SK-N-SH treated with all-trans-retinoic acid at 6 μM for 48 hours (cell line): ENCODE results near the gene MRPL53.
"Not testable (repeated sequence)": the region's sequence is repeated elsewhere in the genome, so short reads cannot be mapped to it uniquely, and the experiment has no call there.

Experiments
- ATAC-seq: fragments of 200-7000 bp; cut with Tn5 transposase; 3 replicates; pipeline ENCODE4 v1.9.1; 2020; ENCODE audit warnings: mild to moderate bottlenecking, moderate library complexity
- ARNTL ChIP-seq: fragments of 450-650 bp; formaldehyde crosslinking; IDR thresholded peaks from 2 replicates; pipeline ENCODE4 v1.5.0; 2020; ENCODE audit warnings: low read depth, mild to moderate bottlenecking, moderate library complexity, borderline replicate concordance
- BACH2 ChIP-seq: fragments of 250-450 bp; sonication (Bioruptor Pico); IDR thresholded peaks from 2 replicates; pipeline ENCODE4 v1.9.0; 2021; ENCODE audit warnings: mild to moderate bottlenecking, borderline replicate concordance
- CSDC2 ChIP-seq: fragments of 250-450 bp; sonication (Bioruptor Pico); IDR thresholded peaks from 2 replicates; pipeline ENCODE4 v1.5.0; 2020; ENCODE audit warnings: mild to moderate bottlenecking, moderate library complexity
- ESRRG ChIP-seq: fragments of 250-450 bp; sonication (Bioruptor Pico); IDR thresholded peaks from 2 replicates; pipeline ENCODE4 v1.6.1; 2021; ENCODE audit warnings: mild to moderate bottlenecking
- GLIS3 ChIP-seq: fragments of 250-450 bp; sonication (Bioruptor Pico); IDR thresholded peaks from 2 replicates; pipeline ENCODE4 v1.5.0; 2020; ENCODE audit warnings: mild to moderate bottlenecking, moderate library complexity
- ISL1 ChIP-seq: fragments of 250-450 bp; sonication (Bioruptor Pico); IDR thresholded peaks from 2 replicates; pipeline ENCODE4 v2.1.2; 2022; ENCODE audit warnings: mild to moderate bottlenecking, moderate library complexity
- PATZ1 ChIP-seq: fragments of 250-450 bp; sonication (Bioruptor Pico); IDR thresholded peaks from 2 replicates; pipeline ENCODE4 v1.8.0; 2020; ENCODE audit warnings: mild to moderate bottlenecking, moderate library complexity, borderline replicate concordance
- PPARA ChIP-seq: fragments of 250-450 bp; sonication (Bioruptor Pico); IDR thresholded peaks from 2 replicates; pipeline ENCODE4 v1.5.0; 2020; ENCODE audit warnings: mild to moderate bottlenecking, borderline replicate concordance
- SNAI2 ChIP-seq: fragments of 250-450 bp; sonication (Bioruptor Pico); IDR thresholded peaks from 2 replicates; pipeline ENCODE4 v1.5.0; 2020; ENCODE audit warnings: mild to moderate bottlenecking, moderate library complexity
- TCF4 ChIP-seq: fragments of 250-450 bp; sonication (Bioruptor Pico); IDR thresholded peaks from 2 replicates; pipeline ENCODE4 v1.8.0; 2021; ENCODE audit warnings: mild to moderate bottlenecking, moderate library complexity, borderline replicate concordance
- ZC3H10 ChIP-seq: fragments of 250-450 bp; sonication (Bioruptor Pico); IDR thresholded peaks from 2 replicates; pipeline ENCODE4 v1.5.1; 2021; ENCODE audit warnings: mild to moderate bottlenecking, moderate library complexity
- ZFP3 ChIP-seq: fragments of 250-450 bp; sonication (Bioruptor Pico); IDR thresholded peaks from 2 replicates; pipeline ENCODE4 v1.5.0; 2020; ENCODE audit warnings: mild to moderate bottlenecking, moderate library complexity
- ZFP30 ChIP-seq: fragments of 450-650 bp; formaldehyde crosslinking; IDR thresholded peaks from 2 replicates; pipeline ENCODE4 v1.5.0; 2022; ENCODE audit warnings: mild to moderate bottlenecking, moderate library complexity
- ZNF565 ChIP-seq: fragments of 450-650 bp; formaldehyde crosslinking; conservative IDR thresholded peaks from 2 replicates; pipeline ENCODE4 v1.5.0; 2020; ENCODE audit warnings: low read depth, mild to moderate bottlenecking, moderate library complexity
- ZNF70 ChIP-seq: fragments of 450-650 bp; formaldehyde crosslinking; IDR thresholded peaks from 2 replicates; pipeline ENCODE4 v1.5.0; 2020; ENCODE audit warnings: mild to moderate bottlenecking, moderate library complexity
- TF ChIP-seq, protein P1 (sequence below): fragments of 250-450 bp; sonication (Bioruptor Pico); IDR thresholded peaks from 2 replicates; pipeline ENCODE4 v1.5.1; 2020; ENCODE audit warnings: low read depth, mild to moderate bottlenecking, moderate library complexity
- TF ChIP-seq, protein P2 (sequence below): fragments of 250-450 bp; sonication (Bioruptor Pico); IDR thresholded peaks from 2 replicates; pipeline ENCODE4 v1.5.1; 2021; ENCODE audit warnings: mild to moderate bottlenecking, moderate library complexity
- TF ChIP-seq, protein P3 (sequence below): fragments of 250-450 bp; sonication (Bioruptor Pico); IDR thresholded peaks from 2 replicates; pipeline ENCODE4 v1.5.0; 2020; ENCODE audit warnings: mild to moderate bottlenecking, moderate library complexity

Gene MRPL53

DNA sequence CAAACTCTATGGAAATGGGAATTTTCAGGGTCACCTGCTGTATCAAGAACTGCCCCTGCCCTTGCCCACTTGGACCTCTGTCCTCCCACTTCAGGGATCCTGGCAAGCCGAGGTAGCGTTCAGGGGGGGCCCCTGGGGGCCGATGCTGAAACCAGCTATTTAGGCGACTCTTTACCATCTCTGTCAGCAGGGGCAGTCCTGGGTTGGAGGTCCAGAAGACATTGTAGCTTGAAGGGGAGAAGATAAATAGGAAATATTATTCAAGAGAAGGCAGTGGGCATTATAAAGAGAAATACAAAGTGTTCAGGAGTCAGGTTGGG is 9.7 kb downstream of the MRPL53 start:
- TF ChIP-seq ZFP30 (CRISPR knock-in tag), result no peak
- no peak for TF ChIP-seq ISL1
- TF ChIP-seq, protein P1, sequence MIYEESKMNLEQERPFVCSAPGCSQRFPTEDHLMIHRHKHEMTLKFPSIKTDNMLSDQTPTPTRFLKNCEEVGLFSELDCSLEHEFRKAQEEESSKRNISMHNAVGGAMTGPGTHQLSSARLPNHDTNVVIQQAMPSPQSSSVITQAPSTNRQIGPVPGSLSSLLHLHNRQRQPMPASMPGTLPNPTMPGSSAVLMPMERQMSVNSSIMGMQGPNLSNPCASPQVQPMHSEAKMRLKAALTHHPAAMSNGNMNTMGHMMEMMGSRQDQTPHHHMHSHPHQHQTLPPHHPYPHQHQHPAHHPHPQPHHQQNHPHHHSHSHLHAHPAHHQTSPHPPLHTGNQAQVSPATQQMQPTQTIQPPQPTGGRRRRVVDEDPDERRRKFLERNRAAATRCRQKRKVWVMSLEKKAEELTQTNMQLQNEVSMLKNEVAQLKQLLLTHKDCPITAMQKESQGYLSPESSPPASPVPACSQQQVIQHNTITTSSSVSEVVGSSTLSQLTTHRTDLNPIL, result no peak
- no peak for TF ChIP-seq ARNTL
- no peak for ATAC-seq

DNA sequence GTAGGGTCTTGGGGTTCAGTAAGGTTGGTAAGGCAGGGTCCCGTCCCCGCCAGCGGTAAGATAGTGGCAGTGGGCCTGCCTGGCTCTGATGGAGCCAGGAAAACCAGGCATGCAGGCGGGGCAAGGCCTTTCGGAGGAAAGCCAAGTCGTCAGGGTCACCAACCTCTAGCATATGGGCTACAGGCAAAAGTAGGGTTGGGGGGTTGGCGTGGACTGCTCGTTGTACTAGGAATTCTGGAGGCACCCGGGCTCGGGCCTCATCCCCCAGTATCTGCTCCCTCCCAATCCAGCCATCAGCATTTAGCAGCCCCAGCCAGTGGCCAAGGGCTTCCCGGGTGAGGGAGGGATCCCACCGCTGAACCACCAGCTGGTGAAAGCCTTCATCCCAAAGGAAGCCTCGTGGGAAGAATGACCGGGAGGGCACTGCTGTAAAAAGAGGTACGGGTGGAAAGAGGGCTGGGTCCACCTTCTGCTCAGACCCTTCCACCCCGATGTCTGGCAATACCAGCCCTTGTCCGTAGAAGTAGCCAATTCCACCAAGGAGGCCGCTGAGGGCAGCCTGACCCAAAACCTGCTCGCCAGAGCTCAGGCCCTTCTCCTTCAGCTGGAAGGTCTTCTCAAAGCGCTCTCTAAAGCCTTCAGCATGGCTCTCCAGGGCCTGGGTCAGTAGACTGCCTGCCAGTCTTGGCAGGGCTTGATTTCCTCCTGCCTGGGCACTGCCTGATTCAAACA is 10.3 kb downstream of the MRPL53 start:
- no peak for TF ChIP-seq ISL1
- no peak for ATAC-seq

DNA sequence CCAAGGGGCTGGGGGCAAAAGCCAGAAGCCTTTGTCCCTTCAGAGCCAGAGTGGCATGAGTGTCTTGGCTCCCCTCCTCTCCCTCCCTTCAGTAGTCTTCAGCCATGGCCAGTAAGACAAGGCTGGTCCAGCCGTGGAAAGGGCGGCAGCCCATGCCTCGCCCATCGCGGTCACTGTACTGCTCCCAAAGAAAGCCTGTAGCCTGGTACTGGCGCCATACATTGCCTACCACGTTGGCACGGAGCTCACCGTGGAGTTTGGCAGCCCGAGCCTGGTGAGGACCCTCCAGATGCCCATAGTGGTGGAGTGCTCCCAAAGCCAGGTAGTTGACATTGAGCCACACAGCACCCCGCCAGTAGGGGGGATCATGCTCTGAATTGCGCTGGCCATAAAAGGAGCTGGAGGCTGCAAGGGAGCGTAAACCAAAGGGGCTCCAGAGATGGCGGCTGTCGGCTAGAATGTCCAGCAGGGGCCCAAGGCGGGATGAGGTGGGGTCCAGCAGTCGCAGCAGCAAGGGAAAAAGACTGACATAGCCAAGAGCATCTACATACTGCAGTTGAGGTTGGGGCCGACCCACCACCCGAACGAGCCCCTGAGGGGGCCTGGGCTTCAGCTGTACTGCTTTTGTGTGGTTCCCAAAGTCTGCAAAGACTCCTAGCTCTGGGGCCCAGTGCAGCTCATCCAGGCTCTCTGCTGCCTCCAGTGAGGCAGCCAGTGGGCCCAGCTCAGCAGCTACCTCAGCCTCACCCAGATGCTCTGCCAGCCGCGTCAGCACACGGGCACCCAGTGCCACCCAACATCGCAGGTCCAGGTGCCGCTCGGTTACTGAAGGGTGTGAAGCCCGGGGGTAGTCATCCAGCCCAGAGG is 11.1 kb downstream of the MRPL53 start:
- TF ChIP-seq TCF4 (CRISPR knock-in tag), result no peak
- TF ChIP-seq GLIS3, result no peak
- TF ChIP-seq, protein P2, sequence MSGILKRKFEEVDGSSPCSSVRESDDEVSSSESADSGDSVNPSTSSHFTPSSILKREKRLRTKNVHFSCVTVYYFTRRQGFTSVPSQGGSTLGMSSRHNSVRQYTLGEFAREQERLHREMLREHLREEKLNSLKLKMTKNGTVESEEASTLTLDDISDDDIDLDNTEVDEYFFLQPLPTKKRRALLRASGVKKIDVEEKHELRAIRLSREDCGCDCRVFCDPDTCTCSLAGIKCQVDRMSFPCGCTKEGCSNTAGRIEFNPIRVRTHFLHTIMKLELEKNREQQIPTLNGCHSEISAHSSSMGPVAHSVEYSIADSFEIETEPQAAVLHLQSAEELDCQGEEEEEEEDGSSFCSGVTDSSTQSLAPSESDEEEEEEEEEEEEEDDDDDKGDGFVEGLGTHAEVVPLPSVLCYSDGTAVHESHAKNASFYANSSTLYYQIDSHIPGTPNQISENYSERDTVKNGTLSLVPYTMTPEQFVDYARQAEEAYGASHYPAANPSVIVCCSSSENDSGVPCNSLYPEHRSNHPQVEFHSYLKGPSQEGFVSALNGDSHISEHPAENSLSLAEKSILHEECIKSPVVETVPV (CRISPR knock-in tag), result no peak
- TF ChIP-seq SNAI2 (CRISPR knock-in tag), result no peak
- TF ChIP-seq ESRRG (CRISPR knock-in tag), result no peak
- no peak for TF ChIP-seq PPARA (CRISPR knock-in tag)
- TF ChIP-seq ZC3H10 (CRISPR knock-in tag), result no peak
- TF ChIP-seq, protein P3, sequence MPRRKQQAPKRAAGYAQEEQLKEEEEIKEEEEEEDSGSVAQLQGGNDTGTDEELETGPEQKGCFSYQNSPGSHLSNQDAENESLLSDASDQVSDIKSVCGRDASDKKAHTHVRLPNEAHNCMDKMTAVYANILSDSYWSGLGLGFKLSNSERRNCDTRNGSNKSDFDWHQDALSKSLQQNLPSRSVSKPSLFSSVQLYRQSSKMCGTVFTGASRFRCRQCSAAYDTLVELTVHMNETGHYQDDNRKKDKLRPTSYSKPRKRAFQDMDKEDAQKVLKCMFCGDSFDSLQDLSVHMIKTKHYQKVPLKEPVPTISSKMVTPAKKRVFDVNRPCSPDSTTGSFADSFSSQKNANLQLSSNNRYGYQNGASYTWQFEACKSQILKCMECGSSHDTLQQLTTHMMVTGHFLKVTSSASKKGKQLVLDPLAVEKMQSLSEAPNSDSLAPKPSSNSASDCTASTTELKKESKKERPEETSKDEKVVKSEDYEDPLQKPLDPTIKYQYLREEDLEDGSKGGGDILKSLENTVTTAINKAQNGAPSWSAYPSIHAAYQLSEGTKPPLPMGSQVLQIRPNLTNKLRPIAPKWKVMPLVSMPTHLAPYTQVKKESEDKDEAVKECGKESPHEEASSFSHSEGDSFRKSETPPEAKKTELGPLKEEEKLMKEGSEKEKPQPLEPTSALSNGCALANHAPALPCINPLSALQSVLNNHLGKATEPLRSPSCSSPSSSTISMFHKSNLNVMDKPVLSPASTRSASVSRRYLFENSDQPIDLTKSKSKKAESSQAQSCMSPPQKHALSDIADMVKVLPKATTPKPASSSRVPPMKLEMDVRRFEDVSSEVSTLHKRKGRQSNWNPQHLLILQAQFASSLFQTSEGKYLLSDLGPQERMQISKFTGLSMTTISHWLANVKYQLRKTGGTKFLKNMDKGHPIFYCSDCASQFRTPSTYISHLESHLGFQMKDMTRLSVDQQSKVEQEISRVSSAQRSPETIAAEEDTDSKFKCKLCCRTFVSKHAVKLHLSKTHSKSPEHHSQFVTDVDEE (CRISPR knock-in tag), result no peak
- TF ChIP-seq CSDC2 (CRISPR knock-in tag), result no peak
- TF ChIP-seq BACH2 (CRISPR knock-in tag), result no peak
- no peak for TF ChIP-seq ZFP3 (CRISPR knock-in tag)
- TF ChIP-seq ARNTL, result no peak
- no peak for TF ChIP-seq ZFP30 (CRISPR knock-in tag)
- TF ChIP-seq PATZ1, result no peak
- no peak for TF ChIP-seq ZNF70
- no peak for TF ChIP-seq ZNF565
- no peak for ATAC-seq

DNA sequence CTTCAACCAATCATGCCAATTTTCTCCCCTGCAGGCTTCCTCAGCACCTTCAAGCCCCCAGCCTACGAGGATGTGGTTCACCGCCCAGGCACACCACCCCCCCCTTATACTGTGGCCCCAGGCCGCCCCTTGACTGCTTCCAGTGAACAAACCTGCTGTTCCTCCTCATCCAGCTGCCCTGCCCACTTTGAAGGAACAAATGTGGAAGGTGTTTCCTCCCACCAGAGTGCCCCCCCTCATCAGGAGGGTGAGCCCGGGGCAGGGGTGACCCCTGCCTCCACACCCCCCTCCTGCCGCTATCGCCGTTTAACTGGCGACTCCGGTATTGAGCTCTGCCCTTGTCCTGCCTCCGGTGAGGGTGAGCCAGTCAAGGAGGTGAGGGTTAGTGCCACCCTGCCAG is 12.3 kb downstream of the MRPL53 start:
- not testable (repeated sequence) for ATAC-seq

DNA sequence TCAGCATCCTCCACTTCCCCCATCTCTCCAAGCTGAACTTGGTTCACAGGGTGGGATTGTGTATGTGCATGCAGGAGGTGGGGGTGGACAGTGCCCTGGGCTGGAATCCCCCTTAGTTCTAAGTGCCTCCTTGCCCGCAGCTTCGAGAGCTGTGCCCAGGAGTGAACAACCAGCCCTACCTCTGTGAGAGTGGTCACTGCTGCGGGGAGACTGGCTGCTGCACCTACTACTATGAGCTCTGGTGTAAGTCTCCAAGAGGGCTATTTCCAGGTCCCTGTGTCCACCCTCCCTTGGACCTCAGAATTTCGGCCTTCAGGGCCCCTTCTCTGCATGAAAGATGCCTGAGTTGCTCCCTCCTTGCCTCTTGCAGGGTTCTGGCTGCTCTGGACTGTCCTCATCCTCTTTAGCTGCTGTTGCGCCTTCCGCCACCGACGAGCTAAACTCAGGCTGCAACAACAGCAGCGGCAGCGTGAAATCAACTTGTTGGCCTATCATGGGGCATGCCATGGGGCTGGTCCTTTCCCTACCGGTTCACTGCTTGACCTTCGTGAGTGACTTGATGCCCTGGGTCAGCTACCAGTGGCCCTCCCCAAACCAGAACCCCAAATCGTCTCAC is 12.9 kb downstream of the MRPL53 start:
- not testable (repeated sequence) for ATAC-seq
